ENCODE measurements around the gene SYNGAP1. TPM values are rescaled to one million over a fixed set of nuclear protein-coding genes. Genes with fewer than 3 reads are reported as not detected.

Gene SYNGAP1
- total RNA-seq, 2 donors from 2014 or later, result 82.3 to 83.9 TPM

- peak; percentile 68 to 73 (median 70) for DNase-seq
- no peaks in the 10 kb centered on the region for H3K9me3 ChIP-seq (ENCODE audit: control insufficient read depth, low read length, poor library complexity, severe bottlenecking)
- Mint-ChIP-seq H3K4me3 (peak overlapping the region; percentile 93), H3K4me1 (peaks cover 67% of the 10 kb centered on the region), H3K27ac (peak overlapping the region; percentile 100), H3K36me3 (ENCODE audit: low read depth) (peaks cover 10% of the 10 kb centered on the region), H3K27me3 (no peaks in the 10 kb centered on the region)
- peak; percentile 65 for ATAC-seq
These were observed 11.4 kb downstream of the SYNGAP1 start for GRCh38 chr6:33430991-33431879.

GRCh38 chr6:33431880-33432541, 12.1 kb downstream of the SYNGAP1 start:
- Mint-ChIP-seq H3K27me3 (no peaks in the 10 kb centered on the region), H3K27ac (peak overlapping the region; percentile 100), H3K4me1 (peaks cover 60% of the 10 kb centered on the region), H3K36me3 (ENCODE audit: low read depth) (peaks cover 12% of the 10 kb centered on the region), H3K4me3 (peak overlapping the region; percentile 79)
- DNase-seq (no peak), ATAC-seq (no peak)
- H3K9me3 ChIP-seq (ENCODE audit: control insufficient read depth, low read length, poor library complexity, severe bottlenecking), result no peaks in the 10 kb centered on the region

DNA sequence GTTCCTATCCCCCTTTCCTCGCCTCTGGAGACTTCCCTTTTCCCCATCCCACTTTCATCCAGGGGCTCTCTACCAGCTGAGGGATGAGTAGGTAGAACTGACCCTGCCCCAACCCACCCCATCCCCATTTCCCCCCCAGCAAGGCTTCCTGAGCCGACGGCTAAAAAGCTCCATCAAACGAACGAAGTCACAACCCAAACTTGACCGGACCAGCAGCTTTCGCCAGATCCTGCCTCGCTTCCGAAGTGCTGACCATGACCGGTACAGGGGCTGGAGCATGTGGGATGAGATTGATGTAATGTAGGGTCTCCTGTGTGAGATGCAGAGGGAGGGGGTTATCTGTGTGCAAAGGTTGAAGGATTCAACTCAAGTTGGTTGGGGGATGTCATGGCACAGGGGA, 12.7 kb downstream of the SYNGAP1 start:
- Mint-ChIP-seq H3K4me3 (peak overlapping the region; percentile 81), H3K4me1 (peaks cover 55% of the 10 kb centered on the region), H3K27me3 (no peaks in the 10 kb centered on the region), H3K36me3 (ENCODE audit: low read depth) (peaks cover 14% of the 10 kb centered on the region), H3K27ac (peak overlapping the region; percentile 100)
- DNase-seq, result no peak
- no peak for ATAC-seq
- no peaks in the 10 kb centered on the region for H3K9me3 ChIP-seq (ENCODE audit: control insufficient read depth, low read length, poor library complexity, severe bottlenecking)

DNA sequence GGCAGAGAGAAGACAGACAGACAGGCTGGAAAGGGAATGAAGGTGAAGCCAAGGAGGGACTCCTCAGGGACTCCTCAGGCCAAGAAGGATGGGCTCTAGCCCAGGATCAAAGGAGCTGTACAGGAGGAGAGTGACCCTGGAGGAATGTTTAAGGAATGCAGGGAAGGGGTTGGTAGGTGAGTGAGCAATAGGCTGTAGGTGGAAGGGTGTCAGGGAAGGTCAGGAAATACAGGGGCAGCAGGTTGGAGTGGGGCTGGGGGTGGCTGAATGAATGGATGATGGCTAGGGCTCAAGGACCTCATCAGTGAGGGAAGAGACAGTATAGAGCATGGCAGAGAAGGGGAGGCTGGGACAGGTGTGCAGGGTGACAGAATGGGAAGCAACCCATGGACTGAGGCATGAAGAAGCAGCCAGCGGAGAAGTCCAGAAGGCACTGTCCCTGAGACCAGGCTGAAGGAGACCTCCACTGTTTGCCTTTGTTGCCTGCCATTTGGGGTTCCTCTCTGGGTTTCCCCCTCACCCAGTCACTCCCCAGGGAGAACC, 13.2 kb downstream of the SYNGAP1 start:
- peak overlapping the region; percentile 100 for H3K27ac Mint-ChIP-seq
- H3K36me3 Mint-ChIP-seq (ENCODE audit: low read depth), result peaks cover 14% of the 10 kb centered on the region
- DNase-seq (no peak), ATAC-seq (no peak)
- peak overlapping the region; percentile 81 for H3K4me3 Mint-ChIP-seq
- H3K9me3 ChIP-seq (ENCODE audit: control insufficient read depth, low read length, poor library complexity, severe bottlenecking), result no peaks in the 10 kb centered on the region
- peaks cover 55% of the 10 kb centered on the region for H3K4me1 Mint-ChIP-seq
- H3K27me3 Mint-ChIP-seq, result no peaks in the 10 kb centered on the region

DNA sequence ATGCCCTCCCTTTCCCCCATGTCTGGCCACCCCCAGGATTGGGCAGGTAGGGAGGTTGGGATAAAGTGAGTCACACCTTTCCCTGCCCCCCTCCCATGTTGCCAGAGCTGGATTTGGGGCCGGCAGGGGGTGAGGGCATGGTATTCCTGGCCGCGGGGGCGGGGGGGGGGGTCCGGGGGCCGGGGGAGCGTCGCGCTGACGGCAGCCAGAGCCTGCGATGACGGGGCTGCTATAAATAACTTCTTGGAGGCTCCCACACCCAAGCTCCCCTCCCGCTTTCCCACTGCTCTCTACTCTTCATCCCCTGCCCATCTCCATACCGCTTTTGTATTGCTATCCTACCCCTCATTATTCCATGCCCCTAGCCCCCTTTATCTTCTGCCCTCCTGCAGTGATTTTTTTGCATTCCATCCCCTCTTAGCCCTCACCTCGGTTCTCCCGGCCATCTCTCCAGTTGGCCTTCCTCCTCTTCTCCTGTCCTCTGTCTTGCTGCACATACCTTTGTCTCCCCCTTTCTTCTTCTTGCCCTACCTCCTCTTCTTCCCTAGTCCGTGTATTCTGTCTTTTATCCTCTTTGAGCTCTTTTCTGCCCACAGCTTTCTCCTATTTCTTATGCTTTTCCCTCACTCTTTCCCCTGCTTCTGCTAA, 13.8 kb downstream of the SYNGAP1 start:
- no peak for DNase-seq
- Mint-ChIP-seq H3K27ac (peak overlapping the region; percentile 100), H3K27me3 (no peaks in the 10 kb centered on the region), H3K4me1 (peaks cover 50% of the 10 kb centered on the region), H3K4me3 (no peak overlapping the region), H3K36me3 (ENCODE audit: low read depth) (peaks cover 14% of the 10 kb centered on the region)
- H3K9me3 ChIP-seq (ENCODE audit: control insufficient read depth, low read length, poor library complexity, severe bottlenecking), result no peaks in the 10 kb centered on the region
- ATAC-seq, result no peak

DNA sequence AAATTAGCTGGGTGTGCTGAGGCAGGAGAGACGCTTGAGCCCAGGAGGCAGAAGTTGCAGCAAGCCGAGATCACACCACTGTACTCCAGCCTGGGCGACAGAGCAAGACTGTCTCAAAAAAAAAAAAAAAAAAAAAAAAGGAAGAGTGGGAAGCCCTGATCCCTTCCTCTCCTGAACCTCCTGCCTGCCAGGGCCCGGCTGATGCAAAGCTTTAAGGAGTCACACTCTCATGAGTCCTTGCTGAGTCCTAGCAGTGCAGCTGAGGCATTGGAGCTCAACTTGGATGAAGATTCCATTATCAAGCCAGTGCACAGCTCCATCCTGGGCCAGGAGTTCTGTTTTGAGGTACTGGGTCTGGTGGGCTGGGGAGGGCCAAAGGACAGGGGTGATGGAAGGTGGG, 15.1 kb downstream of the SYNGAP1 start:
- no peaks in the 10 kb centered on the region for H3K9me3 ChIP-seq (ENCODE audit: control insufficient read depth, low read length, poor library complexity, severe bottlenecking)
- H3K27ac Mint-ChIP-seq, result no peak overlapping the region
- H3K4me1 Mint-ChIP-seq, result peaks cover 47% of the 10 kb centered on the region
- DNase-seq (no peak), ATAC-seq (no peak)
- no peak overlapping the region for H3K4me3 Mint-ChIP-seq
- peaks cover 19% of the 10 kb centered on the region for H3K36me3 Mint-ChIP-seq (ENCODE audit: low read depth)
- H3K27me3 Mint-ChIP-seq, result no peaks in the 10 kb centered on the region

- no peak overlapping the region for H3K4me3 Mint-ChIP-seq
- DNase-seq, result no peak
- no peaks in the 10 kb centered on the region for H3K9me3 ChIP-seq (ENCODE audit: control insufficient read depth, low read length, poor library complexity, severe bottlenecking)
- H3K27ac Mint-ChIP-seq, result no peak overlapping the region
- H3K27me3 Mint-ChIP-seq, result no peaks in the 10 kb centered on the region
- ATAC-seq, result no peak
- H3K36me3 Mint-ChIP-seq (ENCODE audit: low read depth), result peaks cover 22% of the 10 kb centered on the region
- H3K4me1 Mint-ChIP-seq, result peaks cover 34% of the 10 kb centered on the region
These were observed 17.8 kb downstream of the SYNGAP1 start for GRCh38 chr6:33437666-33438065.

DNA sequence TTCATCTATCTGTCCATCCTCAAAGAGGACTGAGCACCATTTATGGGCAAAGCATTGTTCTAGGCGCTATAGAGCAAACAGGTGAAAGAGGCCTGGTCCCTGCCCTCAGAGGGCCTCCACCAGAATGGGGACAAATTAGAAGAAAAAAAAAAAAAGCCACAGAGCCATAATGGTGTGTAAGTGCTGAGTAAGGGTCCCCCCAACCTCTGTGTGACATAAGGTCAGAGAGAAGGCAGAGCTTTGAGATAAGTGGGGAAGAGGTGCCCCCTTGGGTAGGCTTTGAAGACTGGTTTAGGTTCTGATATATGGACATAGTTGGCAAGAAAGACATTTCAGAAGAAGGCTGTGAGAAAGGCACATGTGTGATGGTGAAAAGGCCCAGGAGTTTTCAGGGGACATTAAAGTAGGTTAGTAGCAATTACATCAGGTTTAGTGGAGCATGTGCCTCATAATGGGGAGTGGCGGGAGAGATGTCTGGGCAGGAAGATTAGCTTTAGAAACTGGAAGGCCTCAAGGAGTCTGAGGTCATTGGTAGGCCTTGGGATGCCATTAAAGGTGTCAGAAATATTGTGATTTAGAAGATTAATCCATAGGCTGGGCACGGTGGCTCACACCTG, 19.2 kb downstream of the SYNGAP1 start:
- Mint-ChIP-seq H3K4me3 (no peak overlapping the region), H3K4me1 (peaks cover 23% of the 10 kb centered on the region), H3K27ac (peak overlapping the region; percentile 74), H3K36me3 (ENCODE audit: low read depth) (peaks cover 15% of the 10 kb centered on the region), H3K27me3 (no peaks in the 10 kb centered on the region)
- ATAC-seq, result no peak
- DNase-seq, result no peak
- no peaks in the 10 kb centered on the region for H3K9me3 ChIP-seq (ENCODE audit: control insufficient read depth, low read length, poor library complexity, severe bottlenecking)

DNA sequence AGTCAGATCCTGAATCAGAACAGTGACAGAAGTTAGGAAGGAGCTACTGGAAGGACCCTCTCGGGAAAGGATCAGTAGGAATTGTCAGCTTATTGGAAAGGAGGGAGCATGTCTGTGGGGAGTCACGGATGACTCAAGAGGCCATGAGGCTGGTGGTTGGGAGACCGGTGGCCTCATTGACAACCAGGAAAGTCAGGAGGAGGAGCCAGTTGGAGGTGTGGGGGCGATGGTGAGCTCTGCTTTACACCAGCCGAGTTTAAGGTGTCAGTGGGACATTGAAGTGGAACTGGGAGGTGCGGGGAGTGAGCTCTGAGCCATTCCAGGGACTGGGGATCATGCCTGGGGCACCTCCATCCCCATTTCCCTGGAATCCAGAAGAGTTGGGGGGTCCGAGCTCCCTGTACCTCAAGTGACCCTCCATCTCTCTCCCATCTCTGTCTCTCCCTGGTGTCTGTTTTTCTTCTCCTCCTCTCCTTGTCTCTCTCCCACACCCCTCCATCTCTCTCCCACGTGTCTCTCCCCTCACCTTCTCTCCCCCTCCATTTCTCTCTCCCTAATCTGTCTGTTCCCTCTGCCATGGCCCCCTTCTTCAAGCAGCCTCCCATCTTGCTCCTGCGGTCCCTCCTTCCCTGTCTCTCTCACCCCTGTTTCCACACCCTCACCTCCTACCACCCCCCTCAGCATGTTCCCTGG, 20.2 kb downstream of the SYNGAP1 start:
- no peak for DNase-seq
- peaks cover 21% of the 10 kb centered on the region for H3K4me1 Mint-ChIP-seq
- peak overlapping the region; percentile 74 for H3K27ac Mint-ChIP-seq
- H3K9me3 ChIP-seq (ENCODE audit: control insufficient read depth, low read length, poor library complexity, severe bottlenecking), result no peaks in the 10 kb centered on the region
- no peak for ATAC-seq
- H3K36me3 Mint-ChIP-seq (ENCODE audit: low read depth), result peaks cover 14% of the 10 kb centered on the region
- no peaks in the 10 kb centered on the region for H3K27me3 Mint-ChIP-seq
- peak overlapping the region; percentile 50 for H3K4me3 Mint-ChIP-seq

- Mint-ChIP-seq H3K36me3 (ENCODE audit: low read depth) (peaks cover 14% of the 10 kb centered on the region), H3K4me1 (peaks cover 20% of the 10 kb centered on the region), H3K4me3 (no peak overlapping the region), H3K27ac (no peak overlapping the region), H3K27me3 (no peaks in the 10 kb centered on the region)
- DNase-seq, result no peak
- ATAC-seq, result no peak
- no peaks in the 10 kb centered on the region for H3K9me3 ChIP-seq (ENCODE audit: control insufficient read depth, low read length, poor library complexity, severe bottlenecking)
These were observed 20.9 kb downstream of the SYNGAP1 start for GRCh38 chr6:33440649-33441309.

- Mint-ChIP-seq H3K27ac (peak overlapping the region; percentile 34), H3K36me3 (ENCODE audit: low read depth) (peaks cover 14% of the 10 kb centered on the region)
These were observed 21.6 kb downstream of the SYNGAP1 start for GRCh38 chr6:33441457-33441856.

DNA sequence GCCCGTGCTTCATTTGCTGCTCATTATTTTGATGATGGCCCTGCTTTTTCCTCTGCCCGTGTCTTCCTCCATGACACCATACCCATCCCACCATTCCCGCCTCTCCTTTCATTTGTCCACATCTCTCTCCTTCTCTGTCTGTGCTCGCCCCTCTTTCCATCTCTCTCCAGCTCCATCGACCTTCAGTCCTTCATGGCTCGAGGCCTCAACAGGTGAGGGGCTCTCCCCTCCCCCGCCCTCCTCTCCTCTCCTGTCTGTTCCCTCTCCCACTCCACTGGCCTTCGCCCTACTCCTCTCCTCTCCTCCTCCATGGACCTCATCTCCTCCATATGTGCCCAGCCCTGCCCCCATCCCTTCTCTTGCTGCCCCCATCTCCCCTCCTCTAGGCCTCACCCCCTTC, 22.4 kb downstream of the SYNGAP1 start:
- DNase-seq (no peak), ATAC-seq (no peak)
- H3K4me1 Mint-ChIP-seq, result peaks cover 20% of the 10 kb centered on the region
- H3K27ac Mint-ChIP-seq, result peak overlapping the region; percentile 34
- H3K27me3 Mint-ChIP-seq, result no peaks in the 10 kb centered on the region
- peaks cover 13% of the 10 kb centered on the region for H3K36me3 Mint-ChIP-seq (ENCODE audit: low read depth)
- peak overlapping the region; percentile 64 for H3K4me3 Mint-ChIP-seq
- no peaks in the 10 kb centered on the region for H3K9me3 ChIP-seq (ENCODE audit: control insufficient read depth, low read length, poor library complexity, severe bottlenecking)

More at GRCh38 chr6:33441457-33441856, 21.6 kb downstream of the SYNGAP1 start:
- ATAC-seq (no peak), DNase-seq (no peak)
- Mint-ChIP-seq H3K4me1 (peaks cover 20% of the 10 kb centered on the region), H3K27me3 (no peaks in the 10 kb centered on the region), H3K4me3 (no peak overlapping the region)
- H3K9me3 ChIP-seq (ENCODE audit: control insufficient read depth, low read length, poor library complexity, severe bottlenecking), result no peaks in the 10 kb centered on the region

Data from T-helper 17 cell (primary cell).